GM12874 (cell line): ENCODE measurements around the gene TRAPPC12.

ENCODE experiments used
- CTCF ChIP-seq: IDR thresholded peaks from 2 replicates; pipeline ENCODE4 v1.5.1; 2011; ENCODE audit warnings: low read depth, mild to moderate bottlenecking, control low read depth, low read length, moderate library complexity; ENCODE audit not compliant: insufficient read depth

The TRAPPC12 gene

DNA sequence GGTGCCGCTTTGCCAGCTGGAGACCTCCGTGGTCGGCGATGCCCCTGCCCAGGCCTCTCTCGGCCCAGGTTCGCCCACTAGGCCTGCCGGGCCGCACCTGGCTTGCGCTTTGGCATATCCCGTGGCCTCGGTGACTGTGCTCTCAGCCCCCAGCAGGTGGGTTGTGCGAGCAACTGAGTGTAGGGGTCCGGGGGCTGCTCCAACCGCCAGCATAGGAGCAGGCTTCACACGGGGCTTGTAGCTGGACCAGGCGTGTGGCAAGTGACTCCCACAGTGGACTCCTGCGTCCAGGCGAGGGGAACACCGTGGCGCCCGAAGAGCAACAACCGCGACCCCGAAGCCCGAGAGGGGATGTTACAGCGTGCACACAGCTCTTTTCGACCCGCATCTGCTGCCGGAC, 9.7 kb downstream of the TRAPPC12 start:
- TF ChIP-seq CTCF = no peak

- no peak for TF ChIP-seq CTCF
Observed at GRCh38 chr2:3390041-3390440, 10.5 kb downstream of the TRAPPC12 start.

DNA sequence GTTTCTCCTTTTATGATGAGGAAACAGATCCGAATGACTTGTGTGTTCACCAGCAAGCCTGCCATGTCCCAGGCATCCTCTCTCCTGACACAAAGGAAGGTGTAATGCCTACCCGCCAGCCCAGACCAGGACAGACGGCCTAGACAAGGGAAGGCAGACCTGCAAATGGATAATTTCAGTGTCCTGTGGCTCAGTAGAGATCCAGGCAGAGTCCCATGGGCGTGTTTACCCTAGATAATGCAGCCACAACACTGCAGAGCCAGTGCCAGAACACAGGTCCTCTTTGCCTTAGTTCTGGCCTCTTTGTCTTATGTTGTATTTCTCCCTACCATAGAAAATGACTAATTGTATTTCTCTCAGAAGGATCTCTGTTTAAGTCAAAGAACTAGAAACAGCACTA, 12.7 kb downstream of the TRAPPC12 start:
- TF ChIP-seq CTCF = no peak

DNA sequence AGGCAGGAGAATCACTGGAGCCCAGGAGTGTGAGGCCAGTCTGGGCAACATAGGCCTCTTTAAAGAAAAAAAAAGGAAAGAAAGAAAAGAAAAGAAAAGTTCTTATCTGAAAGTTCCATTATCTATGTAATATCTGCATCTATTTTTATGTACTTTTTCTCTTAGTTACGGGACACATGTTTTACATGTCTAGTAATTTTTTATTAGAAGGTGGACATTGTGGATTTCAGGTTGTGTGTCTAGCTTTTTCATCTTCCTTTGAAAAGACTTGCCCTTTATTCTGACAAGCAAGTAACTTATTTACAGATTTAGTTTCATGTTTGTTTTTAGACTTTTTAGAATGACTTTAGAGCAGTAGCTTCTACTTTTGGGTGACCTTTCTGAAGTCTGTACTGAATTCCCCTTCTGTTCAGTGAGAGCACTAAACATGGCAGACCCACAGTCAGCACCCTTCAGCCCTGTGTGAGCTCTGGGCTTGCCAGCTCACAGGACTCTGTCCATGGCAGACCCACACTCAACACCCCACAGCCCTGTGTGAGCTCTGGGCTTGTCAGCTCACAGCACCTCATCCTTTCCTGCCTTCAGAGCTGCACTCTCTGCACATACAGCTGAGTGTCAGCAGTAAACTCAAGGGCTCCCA, 17.5 kb downstream of the TRAPPC12 start:
- no peak for TF ChIP-seq CTCF

DNA sequence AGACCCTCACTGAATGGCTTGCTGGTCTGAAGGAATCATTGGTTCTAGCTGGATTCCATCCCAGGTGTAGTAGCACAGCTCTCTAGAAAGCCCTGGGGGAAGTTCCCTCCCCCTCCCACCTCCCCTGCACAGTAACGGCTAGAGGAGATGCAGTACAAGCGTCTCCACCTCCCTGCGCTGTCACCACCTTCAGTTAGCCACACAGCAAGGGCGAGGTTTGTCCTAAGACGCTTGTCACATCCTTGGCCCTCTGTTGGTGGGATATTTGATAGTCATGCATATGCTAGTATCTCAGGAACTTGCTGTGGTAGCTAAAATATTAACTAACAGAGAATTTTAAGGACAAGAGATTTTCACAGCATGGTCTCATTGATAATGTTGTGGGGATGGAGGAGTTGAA, 19.4 kb downstream of the TRAPPC12 start:
- TF ChIP-seq CTCF = no peak

GRCh38 chr2:3399381-3399780, 19.9 kb downstream of the TRAPPC12 start:
- TF ChIP-seq CTCF = no peak

DNA sequence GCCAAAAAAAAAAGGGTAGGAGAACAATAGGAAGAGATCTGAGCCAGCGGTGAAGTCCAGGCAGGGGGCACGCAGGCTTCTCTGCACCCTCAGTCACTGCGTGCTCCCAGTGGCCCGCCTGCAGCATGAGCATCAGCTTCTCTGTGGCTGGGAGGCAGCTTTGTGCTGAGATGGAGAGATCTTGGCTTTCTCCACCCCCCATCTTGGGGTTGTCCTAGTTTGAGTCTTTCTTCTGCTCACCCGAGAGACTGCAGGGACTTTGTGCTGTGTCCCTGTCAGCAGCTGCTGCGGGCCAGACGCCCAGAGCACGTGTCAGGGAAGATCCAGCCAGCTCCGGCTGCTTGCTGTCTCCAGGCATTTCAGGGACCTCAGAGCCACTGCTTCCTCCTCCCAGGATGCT, 20.3 kb downstream of the TRAPPC12 start:
- TF ChIP-seq CTCF = no peak
